Neural cell (in vitro differentiated cells): ENCODE results near the gene PAGE2B. TPM values are rescaled to one million over a fixed set of nuclear protein-coding genes. Genes with fewer than 3 reads are reported as not detected.

ENCODE experiments used
- H2AFZ ChIP-seq: fragments of 200-600, 300-800 bp; sonication (generic), shearing (Covaris generic); 2 replicates; pipeline ENCODE4 v1.6.0; 2014; ENCODE audit warnings: low read depth, mild to moderate bottlenecking, antibody characterized with exemption, low read length, moderate library complexity
- H3F3A ChIP-seq: fragments of 200-600 bp; shearing (Covaris generic); 2 replicates; pipeline ENCODE4 v1.6.1; 2016; ENCODE audit warnings: mild to moderate bottlenecking, moderate library complexity, mixed read lengths, antibody characterized with exemption, low read length; ENCODE audit not compliant: insufficient read depth, poor library complexity, severe bottlenecking
- H3K27ac ChIP-seq: fragments of 200-600, 300-800 bp; sonication (generic), shearing (Covaris generic); 2 replicates; pipeline ENCODE4 v1.5.1; 2014; ENCODE audit warnings: mild to moderate bottlenecking, low read length, moderate library complexity
- H3K27me3 ChIP-seq: fragments of 300-800, 200-600 bp; sonication (generic), shearing (Covaris generic); 2 replicates; pipeline ENCODE4 v1.6.0; 2014; ENCODE audit warnings: mild to moderate bottlenecking, low read depth, low read length, moderate library complexity; ENCODE audit not compliant: insufficient read depth
- H3K36me3 ChIP-seq: fragments of 300-800, 200-600 bp; sonication (generic), shearing (Covaris generic); 2 replicates; pipeline ENCODE4 v1.5.1; 2014; ENCODE audit warnings: mild to moderate bottlenecking, antibody characterized with exemption, low read length, moderate library complexity; ENCODE audit not compliant: insufficient read depth
- H3K4me2 ChIP-seq: fragments of 300-800, 200-600 bp; sonication (generic), shearing (Covaris generic); 2 replicates; pipeline ENCODE4 v1.6.0; 2014; ENCODE audit warnings: mild to moderate bottlenecking, low read length
- H3K4me3 ChIP-seq: fragments of 300-800, 200-600 bp; sonication (generic), shearing (Covaris generic); 2 replicates; pipeline ENCODE4 v1.5.1; 2014; ENCODE audit warnings: mild to moderate bottlenecking, low read length, moderate library complexity
- H3K79me2 ChIP-seq: fragments of 200-600 bp; shearing (Covaris generic); replicated peaks from 2 replicates; pipeline ENCODE4 v1.6.0; 2014; ENCODE audit warnings: mild to moderate bottlenecking, low read length, moderate library complexity; ENCODE audit not compliant: insufficient read depth
- H3K9ac ChIP-seq: fragments of 300-800, 200-600 bp; sonication (generic), shearing (Covaris generic); 2 replicates; pipeline ENCODE4 v1.6.1; 2016; ENCODE audit warnings: mild to moderate bottlenecking, low read length, mixed read lengths
- H3K9me2 ChIP-seq: fragments of 200-600 bp; shearing (Covaris generic); 2 replicates; pipeline ENCODE4 v1.6.1; 2016; ENCODE audit warnings: mild to moderate bottlenecking, low read length, mixed read lengths; ENCODE audit not compliant: insufficient read depth
- H3K9me3 ChIP-seq: fragments of 200-600, 300-800 bp; sonication (generic), shearing (Covaris generic); 2 replicates; pipeline ENCODE4 v1.6.1; 2016; ENCODE audit warnings: mild to moderate bottlenecking, mixed run types, low read length, moderate library complexity, mixed read lengths
- H4K20me1 ChIP-seq: fragments of 200-600 bp; shearing (Covaris generic); 2 replicates; pipeline ENCODE4 v1.6.1; 2016; ENCODE audit warnings: mild to moderate bottlenecking, mixed run types; ENCODE audit not compliant: insufficient read depth
- EP300 ChIP-seq: fragments of 450-650 bp; conservative IDR thresholded peaks from 2 replicates; pipeline ENCODE4 v1.6.1; 2014; ENCODE audit warnings: antibody characterized with exemption, mild to moderate bottlenecking, moderate library complexity; ENCODE audit not compliant: poor library complexity, severe bottlenecking
- EZH2 ChIP-seq: fragments of 200-600, 300-800 bp; shearing (Covaris generic), sonication (generic); IDR thresholded peaks from 2 replicates; pipeline ENCODE4 v1.6.1; 2014; ENCODE audit warnings: antibody characterized with exemption, low read length, borderline replicate concordance, mild to moderate bottlenecking; ENCODE audit not compliant: insufficient read depth, poor library complexity, severe bottlenecking
- POLR2AphosphoS5 ChIP-seq: IDR thresholded peaks from 2 replicates; pipeline ENCODE4 v1.6.1; 2012
- polyA plus RNA-seq: library from polyadenylated mRNA; depleted of rRNA; stranded (reverse); fragments of >200 nt; gene quantifications from 2 replicates; pipeline ENCODE4 v1.2.3, GENCODE V29; 2014

PAGE2B gene
- polyA plus RNA-seq, 1 donor from 2014 or later, result not detected

DNA sequence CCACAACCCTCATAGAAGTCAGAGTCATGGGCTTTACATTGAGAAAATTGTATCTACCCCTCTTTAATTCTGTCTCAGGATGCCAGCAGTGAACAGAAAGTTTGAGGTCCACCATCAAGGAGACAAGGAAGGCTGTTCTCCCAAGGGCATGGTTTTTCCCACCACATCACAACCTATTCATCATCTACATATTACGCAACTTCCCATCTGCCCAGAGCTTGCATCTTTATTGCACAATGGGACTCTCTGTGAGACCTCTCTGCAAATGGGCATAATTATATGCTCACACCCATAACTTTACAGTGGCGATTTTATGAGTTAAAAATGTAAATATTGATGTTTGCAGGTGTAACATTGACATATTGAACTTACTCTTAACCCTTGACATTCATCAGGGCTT, 52.9 kb downstream of the PAGE2B start:
- TF ChIP-seq EZH2, result no peak
- TF ChIP-seq POLR2AphosphoS5, result no peak
- no peak for TF ChIP-seq EP300
- no peaks in the 10 kb centered on the region for H3K36me3 ChIP-seq
- H3K4me3 ChIP-seq, result no peak overlapping the region
- no peaks in the 10 kb centered on the region for H3K27me3 ChIP-seq
- H3K9me2 ChIP-seq, result no peaks in the 10 kb centered on the region
- no peaks in the 10 kb centered on the region for H3F3A ChIP-seq
- H3K4me2 ChIP-seq, result no peak overlapping the region
- no peak overlapping the region for H2AFZ ChIP-seq
- no peak overlapping the region for H3K9ac ChIP-seq
- H4K20me1 ChIP-seq, result no peaks in the 10 kb centered on the region
- H3K9me3 ChIP-seq, result no peaks in the 10 kb centered on the region
- H3K79me2 ChIP-seq, result no peaks in the 10 kb centered on the region
- no peak overlapping the region for H3K27ac ChIP-seq

Other genes with a start within 250 kb of the PAGE2B start
- 361 and 487 TPM in 2 replicates for gene TRO, start 154.2 kb upstream of the PAGE2B start, polyA plus RNA-seq
- gene PFKFB1, start 80.8 kb upstream of the PAGE2B start, polyA plus RNA-seq, result 0.51 and 0.52 TPM in 2 replicates
- gene APEX2, start 74.7 kb upstream of the PAGE2B start, polyA plus RNA-seq, result 3.0 and 3.1 TPM in 2 replicates
- gene ALAS2, start 44.1 kb upstream of the PAGE2B start, polyA plus RNA-seq, result not detected in 2 replicates
- not detected in 2 replicates for gene PAGE2, start 14.0 kb downstream of the PAGE2B start, polyA plus RNA-seq
- gene PAGE5, start 145.3 kb downstream of the PAGE2B start, polyA plus RNA-seq, result not detected in 2 replicates
- gene PAGE3, start 189.9 kb downstream of the PAGE2B start, polyA plus RNA-seq, result not detected in 2 replicates